HepG2 (cell line): ENCODE measurements around the gene IFNA21. TPM values are rescaled to one million over a fixed set of nuclear protein-coding genes. Genes with fewer than 3 reads are reported as not detected.

Source experiments
- AHDC1 ChIP-seq: sonication (generic); formaldehyde crosslinking; IDR thresholded peaks from 2 replicates; pipeline ENCODE4 v1.5.1; 2020; ENCODE audit warnings: mild to moderate bottlenecking, missing genetic modification reagents, borderline replicate concordance
- ELF4 ChIP-seq: sonication (generic); formaldehyde crosslinking; IDR thresholded peaks from 2 replicates; pipeline ENCODE4 v1.5.0; 2020; ENCODE audit warnings: missing genetic modification reagents, mild to moderate bottlenecking, moderate library complexity, borderline replicate concordance
- GFI1 ChIP-seq: sonication (generic); formaldehyde crosslinking; IDR thresholded peaks from 2 replicates; pipeline ENCODE4 v1.5.0; 2020; ENCODE audit warnings: missing genetic modification reagents, mild to moderate bottlenecking, borderline replicate concordance
- IRF1 ChIP-seq: sonication (generic); formaldehyde crosslinking; IDR thresholded peaks from 2 replicates; pipeline ENCODE4 v1.4.0; 2020; ENCODE audit warnings: low read depth, mild to moderate bottlenecking, missing genetic modification reagents
- MLXIP ChIP-seq: sonication (generic); formaldehyde crosslinking; IDR thresholded peaks from 2 replicates; pipeline ENCODE4 v1.9.0; 2021; ENCODE audit warnings: missing genetic modification reagents, borderline replicate concordance
- MXI1 ChIP-seq: IDR thresholded peaks from 3 replicates; pipeline ENCODE4 v1.6.1; 2012; ENCODE audit warnings: low read depth, low read length, inconsistent platforms, borderline replicate concordance
- NFE2L2 ChIP-seq: fragments of 150-350 bp; IDR thresholded peaks from 2 replicates; pipeline ENCODE4 v1.6.1; 2014; ENCODE audit warnings: low read length
- ZSCAN12 ChIP-seq: sonication (generic); formaldehyde crosslinking; IDR thresholded peaks from 2 replicates; pipeline ENCODE4 v1.9.0; 2021; ENCODE audit warnings: mild to moderate bottlenecking, missing genetic modification reagents
- polyA plus RNA-seq, 8 experiments: library from polyadenylated mRNA; depleted of rRNA in 3 of 8; stranded (reverse) in 7 of 8; unstranded in 1 of 8; fragments of >200 nt; fragmentation: Illumina TruSeq in 4 of 8; extraction: Trizol in 4 of 8; gene quantifications; 2 replicates each; pipeline versions ENCODE4 v1.2.1 to v1.2.3, GENCODE V29; 2011 to 2016; ENCODE audit warnings: low read depth in 4 of 8, missing spikeins in 1 of 8, mixed read lengths in 1 of 8; ENCODE audit not compliant: insufficient read depth in 1 of 8
- total RNA-seq, 5 experiments: library from RNA; depleted of rRNA; stranded (reverse); fragments of >200 nt; fragmentation: Illumina TruSeq; extraction: Trizol; gene quantifications; 2 replicates each; pipeline ENCODE4 v1.2.3, GENCODE V29; 2016; ENCODE audit warnings: low read depth in 1 of 5

Gene IFNA21
- total and polyA plus RNA-seq, 2 of the 13 experiments (the other 11 are each of a cell fraction or from before 2014, with no cell fraction given): not detected

- TF ChIP-seq GFI1 (no peak), MXI1 (no peak), NFE2L2 (no peak), ELF4 (CRISPR knock-in tag) (no peak), IRF1 (CRISPR knock-in tag) (no peak), ZSCAN12 (CRISPR knock-in tag) (no peak), AHDC1 (CRISPR knock-in tag) (no peak), MLXIP (CRISPR knock-in tag) (no peak)
- TF ChIP-seq, all 625 proteins: peak for 0
Measured at GRCh38 chr9:21171351-21171750, 4.9 kb upstream of the IFNA21 start (continued).
